ENCODE results near the gene DNAJC24. TPM values are rescaled to one million over a fixed set of nuclear protein-coding genes. Genes with fewer than 3 reads are reported as not detected.

Gene DNAJC24
- polyA plus RNA-seq, 1 donor from 2014 or later: 47.3 TPM

- Histone ChIP-seq H3K27me3 (ENCODE audit: insufficient read depth, low read depth, low read length) (no peaks in the 10 kb centered on the region), H3K4me3 (ENCODE audit: low read length) (no peak overlapping the region), H3K9me2 (ENCODE audit: insufficient read depth, low read length) (no peaks in the 10 kb centered on the region), H3K9ac (ENCODE audit: low read length) (no peak overlapping the region), H4K20me1 (ENCODE audit: insufficient read depth) (no peaks in the 10 kb centered on the region), H2AFZ (ENCODE audit: low read depth, low read length) (no peak overlapping the region), H3K79me2 (replicated peaks; ENCODE audit: insufficient read depth, low read length) (no peaks in the 10 kb centered on the region), H3K9me3 (ENCODE audit: low read length) (no peaks in the 10 kb centered on the region), H3F3A (ENCODE audit: insufficient read depth, low read length, poor library complexity, severe bottlenecking) (no peaks in the 10 kb centered on the region), H3K36me3 (ENCODE audit: insufficient read depth, low read length) (no peaks in the 10 kb centered on the region), H3K4me2 (ENCODE audit: low read length) (no peak overlapping the region), H3K27ac (ENCODE audit: low read length) (no peak overlapping the region)
- TF ChIP-seq SMC3 (conservative IDR thresholded peaks at IDR 0.05; ENCODE audit: poor library complexity) (no peak), MXI1 (conservative IDR thresholded peaks at IDR 0.05; ENCODE audit: poor library complexity, severe bottlenecking) (no peak), TAF1 (IDR thresholded peaks at IDR 0.05; ENCODE audit: low read depth) (no peak), EP300 (conservative IDR thresholded peaks at IDR 0.05; ENCODE audit: poor library complexity, severe bottlenecking) (no peak), POLR2AphosphoS5 (IDR thresholded peaks at IDR 0.05) (no peak), CTCF (IDR thresholded peaks at IDR 0.05; ENCODE audit: poor library complexity, severe bottlenecking) (no peak)
Observed at GRCh38 chr11:31417357-31417756, 47.7 kb downstream of the DNAJC24 start.

GRCh38 chr11:31417816-31418215, 48.2 kb downstream of the DNAJC24 start:
- H4K20me1 ChIP-seq (ENCODE audit: insufficient read depth): no peaks in the 10 kb centered on the region
- no peak overlapping the region for H3K9ac ChIP-seq (ENCODE audit: low read length)
- no peaks in the 10 kb centered on the region for H3K9me2 ChIP-seq (ENCODE audit: insufficient read depth, low read length)
- no peak overlapping the region for H3K4me2 ChIP-seq (ENCODE audit: low read length)
- H3K27ac ChIP-seq (ENCODE audit: low read length): no peak overlapping the region
- H3K36me3 ChIP-seq (ENCODE audit: insufficient read depth, low read length): no peaks in the 10 kb centered on the region
- H3K9me3 ChIP-seq (ENCODE audit: low read length): no peaks in the 10 kb centered on the region
- no peak overlapping the region for H2AFZ ChIP-seq (ENCODE audit: low read depth, low read length)
- no peaks in the 10 kb centered on the region for H3K79me2 ChIP-seq (replicated peaks; ENCODE audit: insufficient read depth, low read length)
- no peaks in the 10 kb centered on the region for H3K27me3 ChIP-seq (ENCODE audit: insufficient read depth, low read depth, low read length)
- H3K4me3 ChIP-seq (ENCODE audit: low read length): no peak overlapping the region
- TF ChIP-seq EZH2 (IDR thresholded peaks at IDR 0.05; ENCODE audit: borderline replicate concordance, insufficient read depth, low read length, poor library complexity, severe bottlenecking) (no peak), TAF1 (IDR thresholded peaks at IDR 0.05; ENCODE audit: low read depth) (no peak), REST (IDR thresholded peaks at IDR 0.05; ENCODE audit: borderline replicate concordance) (no peak), MXI1 (conservative IDR thresholded peaks at IDR 0.05; ENCODE audit: poor library complexity, severe bottlenecking) (no peak), POLR2AphosphoS5 (IDR thresholded peaks at IDR 0.05) (no peak), CTCF (IDR thresholded peaks at IDR 0.05; ENCODE audit: poor library complexity, severe bottlenecking) (no peak), RAD21 (conservative IDR thresholded peaks at IDR 0.05) (no peak)
- H3F3A ChIP-seq (ENCODE audit: insufficient read depth, low read length, poor library complexity, severe bottlenecking): no peaks in the 10 kb centered on the region
